Endodermal cell (in vitro differentiated cells): ENCODE results near the gene ASCC3. TPM values are rescaled to one million over a fixed set of nuclear protein-coding genes. Genes with fewer than 3 reads are reported as not detected.
"Not testable (repeated sequence)": the region's sequence is repeated elsewhere in the genome, so short reads cannot be mapped to it uniquely, and the experiment has no call there.

Source experiments
- DNase-seq: peaks from one replicate; pipeline ENCODE4 v3.0.0-alpha.2; 2017
- H3K27ac ChIP-seq: 2 replicates; pipeline ENCODE4 v1.5.1; 2013; ENCODE audit warnings: mild to moderate bottlenecking, low read depth, low read length, moderate library complexity
- H3K27me3 ChIP-seq: 2 replicates; pipeline ENCODE4 v1.6.1; 2013; ENCODE audit warnings: mild to moderate bottlenecking, low read length, moderate library complexity; ENCODE audit not compliant: insufficient read depth, control insufficient read depth, poor library complexity, severe bottlenecking
- H3K36me3 ChIP-seq: 2 replicates; pipeline ENCODE4 v1.7.0; 2013; ENCODE audit warnings: mild to moderate bottlenecking, low read length, moderate library complexity; ENCODE audit not compliant: control insufficient read depth, insufficient read depth
- H3K4me1 ChIP-seq: one replicate; pipeline ENCODE4 v1.7.0; 2013; ENCODE audit warnings: low read length; ENCODE audit not compliant: control insufficient read depth, insufficient read depth
- H3K4me3 ChIP-seq: 2 replicates; pipeline ENCODE4 v1.5.1; 2013; ENCODE audit warnings: mild to moderate bottlenecking, low read length, moderate library complexity
- H3K9ac ChIP-seq: 2 replicates; pipeline ENCODE4 v1.6.1; 2013; ENCODE audit warnings: mild to moderate bottlenecking, low read length, moderate library complexity; ENCODE audit not compliant: poor library complexity, severe bottlenecking; ENCODE audit errors: extremely low read depth
- H3K9me3 ChIP-seq: 2 replicates; pipeline ENCODE4 v1.6.1; 2013; ENCODE audit warnings: mild to moderate bottlenecking, low read length, moderate library complexity; ENCODE audit not compliant: control insufficient read depth
- H3K27ac Mint-ChIP-seq: 2 replicates; pipeline ENCODE4 v1.8.0; 2020; ENCODE audit warnings: mixed read lengths
- H3K27me3 Mint-ChIP-seq: 2 replicates; pipeline ENCODE4 v1.8.0; 2021; ENCODE audit warnings: mild to moderate bottlenecking, mixed read lengths; ENCODE audit not compliant: insufficient read depth
- H3K36me3 Mint-ChIP-seq: 2 replicates; pipeline ENCODE4 v1.8.0; 2020; ENCODE audit warnings: low read depth, mixed read lengths
- H3K4me1 Mint-ChIP-seq: 2 replicates; pipeline ENCODE4 v1.8.0; 2020; ENCODE audit warnings: mixed read lengths
- H3K4me3 Mint-ChIP-seq: 2 replicates; pipeline ENCODE4 v1.8.0; 2020; ENCODE audit warnings: mild to moderate bottlenecking, moderate library complexity, mixed read lengths
- H3K9me3 Mint-ChIP-seq: 2 replicates; pipeline ENCODE4 v1.8.0; 2020; ENCODE audit warnings: mild to moderate bottlenecking, mixed read lengths
- WGBS, 2 experiments: methylation state at CpG; one replicate each; pipeline versions ENCODE4 v1.1.5 to v1.1.7; 2013; ENCODE audit warnings: missing lambda C conversion rate in 2 of 2, mixed read lengths in 1 of 2; ENCODE audit not compliant: insufficient coverage in 1 of 2, insufficient read length in 1 of 2; 5-methylcytosine and 5-hydroxymethylcytosine counted together
- total RNA-seq, 2 donors: library from RNA; stranded (reverse); fragmentation: NEBNext Ultra II Directional in 1 of 2; extraction: Animal tissue kit (Norgen Biotek cat#: 25700) in 1 of 2; gene quantifications; 2 replicates in 1 of 2; 3 replicates in 1 of 2; pipeline ENCODE4 v1.2.1, GENCODE V29; 2021
- TF ChIP-seq, protein P1 (sequence below): fragments of 200-600 bp; sonication (generic); conservative IDR thresholded peaks from 2 replicates; pipeline ENCODE4 v1.5.0; 2021; ENCODE audit warnings: antibody characterized with exemption, mild to moderate bottlenecking

ASCC3 gene
- total RNA-seq, 2 donors from 2014 or later: 40.0 to 41.1 TPM

DNA sequence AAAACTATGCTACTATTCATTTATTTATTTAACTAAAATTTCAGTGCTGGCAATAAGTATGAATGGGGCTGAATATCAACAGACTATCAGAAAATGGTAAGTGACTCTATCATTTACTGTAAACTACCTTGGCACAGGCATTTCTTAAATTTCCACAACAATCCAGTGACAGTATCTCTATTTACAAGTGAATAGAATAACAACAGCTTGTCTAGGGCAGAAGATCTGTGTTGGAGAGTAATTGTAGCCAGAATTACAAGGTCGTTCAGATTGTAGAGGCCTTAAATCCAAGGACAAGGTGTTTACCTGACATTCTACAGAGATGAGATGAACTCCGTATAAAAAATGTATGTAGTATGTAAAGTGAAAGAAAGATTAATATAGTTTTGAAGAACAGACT lies 222.6 kb downstream of the ASCC3 start:
- TF ChIP-seq, protein P1, sequence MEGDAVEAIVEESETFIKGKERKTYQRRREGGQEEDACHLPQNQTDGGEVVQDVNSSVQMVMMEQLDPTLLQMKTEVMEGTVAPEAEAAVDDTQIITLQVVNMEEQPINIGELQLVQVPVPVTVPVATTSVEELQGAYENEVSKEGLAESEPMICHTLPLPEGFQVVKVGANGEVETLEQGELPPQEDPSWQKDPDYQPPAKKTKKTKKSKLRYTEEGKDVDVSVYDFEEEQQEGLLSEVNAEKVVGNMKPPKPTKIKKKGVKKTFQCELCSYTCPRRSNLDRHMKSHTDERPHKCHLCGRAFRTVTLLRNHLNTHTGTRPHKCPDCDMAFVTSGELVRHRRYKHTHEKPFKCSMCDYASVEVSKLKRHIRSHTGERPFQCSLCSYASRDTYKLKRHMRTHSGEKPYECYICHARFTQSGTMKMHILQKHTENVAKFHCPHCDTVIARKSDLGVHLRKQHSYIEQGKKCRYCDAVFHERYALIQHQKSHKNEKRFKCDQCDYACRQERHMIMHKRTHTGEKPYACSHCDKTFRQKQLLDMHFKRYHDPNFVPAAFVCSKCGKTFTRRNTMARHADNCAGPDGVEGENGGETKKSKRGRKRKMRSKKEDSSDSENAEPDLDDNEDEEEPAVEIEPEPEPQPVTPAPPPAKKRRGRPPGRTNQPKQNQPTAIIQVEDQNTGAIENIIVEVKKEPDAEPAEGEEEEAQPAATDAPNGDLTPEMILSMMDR: no peak
- H3K9me3 ChIP-seq: no peaks in the 10 kb centered on the region
- H3K4me3 ChIP-seq: no peak overlapping the region
- Mint-ChIP-seq H3K27ac (no peak overlapping the region), H3K36me3 (no peaks in the 10 kb centered on the region), H3K4me3 (no peak overlapping the region), H3K27me3 (no peaks in the 10 kb centered on the region), H3K9me3 (no peaks in the 10 kb centered on the region), H3K4me1 (no peaks in the 10 kb centered on the region)
- H3K27ac ChIP-seq: no peak overlapping the region
- no peaks in the 10 kb centered on the region for H3K27me3 ChIP-seq
- no peak overlapping the region for H3K9ac ChIP-seq
- 43 to 46% methylated on average over 2 of the region's 2 CpGs for WGBS, 2 experiments
- H3K4me1 ChIP-seq: no peaks in the 10 kb centered on the region
- peaks cover 16% of the 10 kb centered on the region for H3K36me3 ChIP-seq
- no peak for DNase-seq

DNA sequence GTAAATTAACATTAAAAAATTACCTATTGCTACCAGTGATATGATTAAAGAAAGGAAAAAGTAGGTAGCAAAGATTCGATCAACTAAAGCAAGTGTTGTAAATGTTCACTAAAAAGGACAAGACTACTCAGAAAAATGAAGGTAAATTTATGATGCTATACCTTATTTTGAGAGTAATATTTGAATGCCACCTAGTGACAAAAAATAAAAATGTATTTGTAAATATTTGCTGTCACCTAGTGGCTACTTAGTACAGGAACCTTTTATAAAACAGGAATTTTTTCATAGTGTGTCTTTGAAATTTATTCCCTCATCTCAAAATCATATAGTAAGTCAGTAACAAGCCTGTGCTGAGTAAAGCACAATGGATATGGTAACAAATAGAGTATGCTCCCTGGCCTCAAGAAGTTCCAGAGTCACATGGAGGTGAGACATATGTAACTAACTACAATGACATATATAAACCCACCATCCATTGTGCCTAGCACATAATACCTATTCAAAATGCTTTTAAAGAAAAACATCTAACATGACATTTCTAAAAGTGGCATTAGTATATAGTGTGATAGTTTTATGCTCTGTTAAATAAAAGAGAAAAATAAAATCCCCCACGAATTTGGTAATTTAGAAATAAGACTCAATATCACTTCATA lies 223.3 kb downstream of the ASCC3 start:
- Histone ChIP-seq H3K4me3 (no peak overlapping the region), H3K9me3 (no peaks in the 10 kb centered on the region), H3K9ac (no peak overlapping the region), H3K4me1 (no peaks in the 10 kb centered on the region), H3K36me3 (peaks cover 12% of the 10 kb centered on the region), H3K27me3 (no peaks in the 10 kb centered on the region), H3K27ac (no peak overlapping the region)
- TF ChIP-seq, protein P1: peak; percentile 65
- WGBS, 2 experiments: 75 to 95% methylated on average over 1 of the region's 2 CpGs
- H3K4me3 Mint-ChIP-seq: no peak overlapping the region
- no peak overlapping the region for H3K27ac Mint-ChIP-seq
- no peaks in the 10 kb centered on the region for H3K4me1 Mint-ChIP-seq
- H3K9me3 Mint-ChIP-seq: no peaks in the 10 kb centered on the region
- H3K27me3 Mint-ChIP-seq: no peaks in the 10 kb centered on the region
- no peaks in the 10 kb centered on the region for H3K36me3 Mint-ChIP-seq
- no peak for DNase-seq

DNA sequence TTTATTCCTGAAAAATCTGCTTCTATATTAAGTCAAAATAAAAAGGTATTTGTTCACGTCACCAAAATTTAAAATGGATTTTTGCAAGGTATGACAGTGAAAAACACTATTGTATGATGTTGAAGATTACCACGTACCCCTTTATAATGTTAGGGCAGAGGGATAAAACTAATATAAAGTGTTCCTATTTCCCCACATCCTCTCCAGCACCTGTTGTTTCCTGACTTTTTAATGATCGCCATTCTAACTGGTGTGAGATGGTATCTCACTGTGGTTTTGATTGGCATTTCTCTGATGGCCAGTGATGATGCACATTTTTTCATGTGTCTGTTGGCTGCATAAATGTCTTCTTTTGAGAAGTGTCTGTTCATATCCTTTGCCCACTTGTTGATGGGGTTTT lies 240.0 kb downstream of the ASCC3 start:
- WGBS, 2 experiments: 97% methylated on average over 3 of the region's 3 CpGs; no CpG with 5 or more reads in 1 of the 2 experiments
- not testable (repeated sequence) for H3K9ac ChIP-seq, H3K4me1 Mint-ChIP-seq, H3K27me3 Mint-ChIP-seq, H3K27ac ChIP-seq, DNase-seq, H3K27ac Mint-ChIP-seq, H3K4me3 ChIP-seq, H3K9me3 Mint-ChIP-seq, H3K27me3 ChIP-seq, H3K9me3 ChIP-seq, H3K4me3 Mint-ChIP-seq, H3K4me1 ChIP-seq
- peaks cover 34% of the 10 kb centered on the region for H3K36me3 Mint-ChIP-seq
- peaks cover 52% of the 10 kb centered on the region for H3K36me3 ChIP-seq
